ENCODE data around the gene LMAN2L. TPM values are rescaled to one million over a fixed set of nuclear protein-coding genes. Genes with fewer than 3 reads are reported as not detected.
A peak's percentile ranks its signal among the peaks of the same experiment; 100 is the strongest.

Gene LMAN2L
- total and polyA plus RNA-seq, 4 donors: 6.4 to 15.1 (median 12.3) TPM

GRCh38 chr2:96767135-96767871, 27.4 kb upstream of the LMAN2L start:
- H3K4me3 ChIP-seq (ENCODE audit: low read depth in 1 of 3, low read length in 3 of 3): no peak overlapping the region
- no peak overlapping the region for H3K27ac ChIP-seq (ENCODE audit: low read depth in 1 of 2, low read length in 2 of 2)
- no peak for DNase-seq (ENCODE audit: low spot score)
- peaks cover 7 to 36% (median 25%) of the 10 kb centered on the region in 4 donors for H3K4me1 ChIP-seq (ENCODE audit: control insufficient read depth in 4 of 4, insufficient read depth in 4 of 4, low read length in 3 of 4)
- TF ChIP-seq HNF4A (conservative IDR thresholded peaks at IDR 0.05): peak; percentile 40 to 57
- no peak for TF ChIP-seq TAF1 (conservative IDR thresholded peaks at IDR 0.05)
- TF ChIP-seq RXRA (IDR thresholded peaks at IDR 0.05): peak; percentile 23 to 40
- no peak for TF ChIP-seq GABPA (IDR thresholded peaks at IDR 0.05 in 1 of 2, conservative IDR thresholded peaks at IDR 0.05 in 1 of 2)
- TF ChIP-seq SP1 (IDR thresholded peaks at IDR 0.05): no peak
- H3K27me3 ChIP-seq (ENCODE audit: control insufficient read depth in 4 of 4, insufficient read depth in 4 of 4, low read length in 3 of 4): no peaks in the 10 kb centered on the region
- WGBS: 85% methylated on average over 9 of the region's 9 CpGs
- H3K9me3 ChIP-seq (ENCODE audit: control insufficient read depth in 4 of 4, low read length in 3 of 4): no peaks in the 10 kb centered on the region
- H3K36me3 ChIP-seq (ENCODE audit: control insufficient read depth in 4 of 4, insufficient read depth in 3 of 4, low read depth in 1 of 4, low read length in 3 of 4): no peaks in the 10 kb centered on the region
- H3K9ac ChIP-seq (ENCODE audit: low read depth in 1 of 2, low read length in 2 of 2): no peak overlapping the region

GRCh38 chr2:96764253-96764637, 24.4 kb upstream of the LMAN2L start:
- TF ChIP-seq GABPA (IDR thresholded peaks at IDR 0.05 in 1 of 2, conservative IDR thresholded peaks at IDR 0.05 in 1 of 2) (no peak), EGR1 (IDR thresholded peaks at IDR 0.05; ENCODE audit: low read depth in 2 of 2) (no peak), RXRA (IDR thresholded peaks at IDR 0.05) (no peak), CTCF (IDR thresholded peaks at IDR 0.05; ENCODE audit: low read depth, low read length, missing input control) (no peak), SP1 (IDR thresholded peaks at IDR 0.05) (no peak)
- H3K4me1 ChIP-seq (ENCODE audit: control insufficient read depth in 4 of 4, insufficient read depth in 4 of 4, low read length in 3 of 4): peaks cover 18 to 52% (median 38%) of the 10 kb centered on the region in 4 donors

GRCh38 chr2:96763511-96764252, 23.8 kb upstream of the LMAN2L start:
- Histone ChIP-seq H3K9me3 (ENCODE audit: control insufficient read depth in 4 of 4, low read length in 3 of 4) (no peaks in the 10 kb centered on the region), H3K4me1 (ENCODE audit: control insufficient read depth in 4 of 4, insufficient read depth in 4 of 4, low read length in 3 of 4) (peaks cover 18 to 52% (median 38%) of the 10 kb centered on the region in 4 donors), H3K27me3 (ENCODE audit: control insufficient read depth in 4 of 4, insufficient read depth in 4 of 4, low read length in 3 of 4) (no peaks in the 10 kb centered on the region), H3K9ac (ENCODE audit: low read depth in 1 of 2, low read length in 2 of 2) (no peak overlapping the region), H3K4me3 (ENCODE audit: low read depth in 1 of 3, low read length in 3 of 3) (peak overlapping the region in 1 of 3 donors; percentile 9), H3K36me3 (ENCODE audit: control insufficient read depth in 4 of 4, insufficient read depth in 3 of 4, low read depth in 1 of 4, low read length in 3 of 4) (no peaks in the 10 kb centered on the region), H3K27ac (ENCODE audit: low read depth in 1 of 2, low read length in 2 of 2) (no peak overlapping the region)
- no peak for TF ChIP-seq ZBTB33 (IDR thresholded peaks at IDR 0.05)
- no peak for DNase-seq (ENCODE audit: low spot score)
- 45% methylated on average over 7 of the region's 7 CpGs for WGBS

More at GRCh38 chr2:96764253-96764637, 24.4 kb upstream of the LMAN2L start:
- Histone ChIP-seq H3K9ac (ENCODE audit: low read depth in 1 of 2, low read length in 2 of 2) (no peak overlapping the region), H3K9me3 (ENCODE audit: control insufficient read depth in 4 of 4, low read length in 3 of 4) (no peaks in the 10 kb centered on the region), H3K27ac (ENCODE audit: low read depth in 1 of 2, low read length in 2 of 2) (no peak overlapping the region), H3K27me3 (ENCODE audit: control insufficient read depth in 4 of 4, insufficient read depth in 4 of 4, low read length in 3 of 4) (no peaks in the 10 kb centered on the region), H3K4me3 (ENCODE audit: low read depth in 1 of 3, low read length in 3 of 3) (no peak overlapping the region), H3K36me3 (ENCODE audit: control insufficient read depth in 4 of 4, insufficient read depth in 3 of 4, low read depth in 1 of 4, low read length in 3 of 4) (no peaks in the 10 kb centered on the region)
- 65% methylated on average over 8 of the region's 8 CpGs for WGBS
- no peak for DNase-seq (ENCODE audit: low spot score)
